SU-DHL-6 (cell line): ENCODE data around the gene INSIG1.

Experiments
- H2AFZ ChIP-seq: fragments of 200-600 bp; sonication (generic); 2 replicates; pipeline ENCODE4 v1.6.1; 2014; ENCODE audit warnings: low read depth, mild to moderate bottlenecking, moderate library complexity, mixed read lengths, antibody characterized with exemption, low read length; ENCODE audit not compliant: severe bottlenecking
- H3F3A ChIP-seq: fragments of 200-600 bp; shearing (Covaris generic); 2 replicates; pipeline ENCODE4 v1.6.0; 2016; ENCODE audit warnings: antibody characterized with exemption, mild to moderate bottlenecking; ENCODE audit not compliant: insufficient read depth
- H3K27ac ChIP-seq: fragments of 200-600 bp; sonication (generic); 2 replicates; pipeline ENCODE4 v1.5.1; 2016; ENCODE audit warnings: low read depth, mild to moderate bottlenecking, low read length, moderate library complexity, mixed read lengths
- H3K27me3 ChIP-seq: fragments of 200-600 bp; sonication (generic), shearing (Covaris generic); 2 replicates; pipeline ENCODE4 v1.6.0; 2014; ENCODE audit warnings: mild to moderate bottlenecking, low read length
- H3K36me3 ChIP-seq: fragments of 200-600 bp; sonication (generic); 2 replicates; pipeline ENCODE4 v1.6.1; 2014; ENCODE audit warnings: mild to moderate bottlenecking, low read length, mixed read lengths
- H3K4me2 ChIP-seq: fragments of 300-600, 200-600 bp; shearing (Covaris generic), sonication (generic); 2 replicates; pipeline ENCODE4 v1.6.0; 2014; ENCODE audit warnings: low read length, low read depth, mild to moderate bottlenecking; ENCODE audit not compliant: poor library complexity, severe bottlenecking
- H3K4me3 ChIP-seq: fragments of 200-600 bp; sonication (generic); 2 replicates; pipeline ENCODE4 v1.5.1; 2014; ENCODE audit warnings: antibody characterized with exemption, low read length, mild to moderate bottlenecking, mixed read lengths; ENCODE audit not compliant: insufficient read depth, poor library complexity, severe bottlenecking
- H3K79me2 ChIP-seq: fragments of 200-600 bp; sonication (generic); 2 replicates; pipeline ENCODE4 v1.6.1; 2014; ENCODE audit warnings: mild to moderate bottlenecking, low read length, moderate library complexity; ENCODE audit not compliant: insufficient read depth
- H3K9ac ChIP-seq: fragments of 200-600 bp; sonication (generic); 2 replicates; pipeline ENCODE4 v1.7.0; 2014; ENCODE audit warnings: mild to moderate bottlenecking, low read length
- H3K9me2 ChIP-seq: fragments of 200-600 bp; sonication (generic); replicated peaks from 2 replicates; pipeline ENCODE4 v1.6.1; 2014; ENCODE audit warnings: low read length; ENCODE audit not compliant: insufficient read depth
- H3K9me3 ChIP-seq: fragments of 200-600 bp; sonication (generic); 2 replicates; pipeline ENCODE4 v1.6.1; 2014; ENCODE audit warnings: low read length, mixed read lengths; ENCODE audit not compliant: insufficient read depth
- H4K20me1 ChIP-seq: fragments of 200-600 bp; sonication (generic); 2 replicates; pipeline ENCODE4 v1.6.1; 2014; ENCODE audit warnings: low read depth, mild to moderate bottlenecking, antibody characterized with exemption, low read length, moderate library complexity, mixed read lengths
- CTCF ChIP-seq: fragments of 200-600 bp; sonication (generic); IDR thresholded peaks from one replicate; pipeline ENCODE4 v1.5.1; 2017; ENCODE audit warnings: antibody characterized with exemption, mild to moderate bottlenecking, low read length, moderate library complexity; ENCODE audit not compliant: insufficient read depth, poor library complexity, severe bottlenecking
- EZH2phosphoT487 ChIP-seq: fragments of 200-600 bp; sonication (generic), shearing (Covaris generic); conservative IDR thresholded peaks from 2 replicates; pipeline ENCODE4 v1.6.1; 2018; ENCODE audit warnings: mild to moderate bottlenecking, antibody characterized with exemption, low read length, moderate library complexity, mixed read lengths

The INSIG1 gene

GRCh38 chr7:155340721-155341120 lies 43.0 kb downstream of the INSIG1 start:
- Histone ChIP-seq H3K9me2 (no peaks in the 10 kb centered on the region), H3K36me3 (no peaks in the 10 kb centered on the region), H3K9ac (no peak overlapping the region), H3K4me2 (no peak overlapping the region), H3K79me2 (no peaks in the 10 kb centered on the region), H4K20me1 (no peaks in the 10 kb centered on the region), H3K27ac (no peak overlapping the region), H3F3A (no peaks in the 10 kb centered on the region), H2AFZ (no peak overlapping the region), H3K9me3 (no peaks in the 10 kb centered on the region), H3K27me3 (no peaks in the 10 kb centered on the region), H3K4me3 (no peak overlapping the region)
- no peak for TF ChIP-seq CTCF
- TF ChIP-seq EZH2phosphoT487 = no peak

- Histone ChIP-seq H3K27me3 (no peaks in the 10 kb centered on the region), H3K27ac (no peak overlapping the region), H2AFZ (no peak overlapping the region), H3K36me3 (no peaks in the 10 kb centered on the region), H4K20me1 (no peaks in the 10 kb centered on the region), H3K9me2 (no peaks in the 10 kb centered on the region), H3F3A (no peaks in the 10 kb centered on the region), H3K4me3 (no peak overlapping the region), H3K79me2 (no peaks in the 10 kb centered on the region), H3K9me3 (no peaks in the 10 kb centered on the region), H3K9ac (no peak overlapping the region), H3K4me2 (no peak overlapping the region)
- no peak for TF ChIP-seq CTCF
- TF ChIP-seq EZH2phosphoT487 = no peak
Observed at GRCh38 chr7:155341463-155341983, 43.8 kb downstream of the INSIG1 start.

- no peak overlapping the region for H3K4me2 ChIP-seq
- H4K20me1 ChIP-seq = no peaks in the 10 kb centered on the region
- no peaks in the 10 kb centered on the region for H3F3A ChIP-seq
- H3K27ac ChIP-seq = no peak overlapping the region
- no peaks in the 10 kb centered on the region for H3K9me3 ChIP-seq
- H3K9ac ChIP-seq = no peak overlapping the region
- no peaks in the 10 kb centered on the region for H3K36me3 ChIP-seq
- TF ChIP-seq EZH2phosphoT487 (no peak), CTCF (no peak)
- no peaks in the 10 kb centered on the region for H3K79me2 ChIP-seq
- H3K27me3 ChIP-seq = no peaks in the 10 kb centered on the region
- H3K4me3 ChIP-seq = no peak overlapping the region
- no peaks in the 10 kb centered on the region for H3K9me2 ChIP-seq
- H2AFZ ChIP-seq = no peak overlapping the region
Observed at GRCh38 chr7:155342313-155342712, 44.6 kb downstream of the INSIG1 start.
